Ascending aorta (tissue), 2 donors: ENCODE data around the gene F10. TPM values are rescaled to one million over a fixed set of nuclear protein-coding genes. Genes with fewer than 3 reads are reported as not detected.

Experiments
- DNase-seq, 2 donors: peaks; one replicate each; pipeline ENCODE4 v3.0.0-alpha.2; 2019; ENCODE audit warnings: low spot score in 2 of 2
- H3K27ac ChIP-seq, 2 donors: fragments of 200-600 bp; sonication (generic); one replicate each; pipeline ENCODE4 v1.5.1; 2016 to 2017; ENCODE audit warnings: mild to moderate bottlenecking in 1 of 2
- H3K27me3 ChIP-seq: fragments of 200-600 bp; sonication (generic); one replicate; pipeline ENCODE4 v1.5.1; 2017
- H3K36me3 ChIP-seq, 2 donors: fragments of 200-600 bp; sonication (generic); one replicate each; pipeline ENCODE4 v1.5.1; 2016
- H3K4me1 ChIP-seq, 2 donors: fragments of 200-600 bp; sonication (generic); one replicate each; pipeline ENCODE4 v1.5.1; 2016 to 2017; ENCODE audit warnings: mild to moderate bottlenecking in 1 of 2
- H3K4me3 ChIP-seq, 2 donors: fragments of 200-600 bp; sonication (generic); one replicate each; pipeline ENCODE4 v1.5.1; 2016 to 2017; ENCODE audit warnings: mild to moderate bottlenecking in 1 of 2
- H3K9me3 ChIP-seq, 2 donors: fragments of 200-600 bp; sonication (generic); one replicate each; pipeline ENCODE4 v1.5.1; 2016
- CTCF ChIP-seq, 3 experiments: fragments of 200-600 bp in 2 of 3; fragments of 450-650 bp in 1 of 3; sonication (generic) in 2 of 3; IDR thresholded peaks; one replicate each; pipeline ENCODE4 v1.5.1; 2016 to 2019; ENCODE audit warnings: antibody characterized with exemption in 3 of 3, mild to moderate bottlenecking in 1 of 3, moderate library complexity in 1 of 3
- intact Hi-C: fragments of 100-400 bp; cut with DNase I; formaldehyde crosslinking; loops from one replicate; pipeline ENCODE4 v1.15.1; 2023
- total RNA-seq: library from RNA; depleted of rRNA; stranded (reverse); fragments of >200 nt; gene quantifications from one replicate; pipeline ENCODE4 v1.1.0, GENCODE V29; 2016

Gene F10
- total RNA-seq, 1 donor from 2014 or later: 15.8 TPM

GRCh38 chr13:113123226-113124201, 915 bp downstream of the F10 start:
- H3K27me3 ChIP-seq: no peaks in the 10 kb centered on the region
- peak overlapping the region in 1 of 2 donors; percentile 53 for H3K4me3 ChIP-seq
- peak in 1 of 3 experiments; percentile 8 for TF ChIP-seq CTCF (IDR thresholded peaks at IDR 0.05)
- intact Hi-C loops: no loop called here
- H3K4me1 ChIP-seq: no peaks in the 10 kb centered on the region
- peak overlapping the region in 1 of 2 donors; percentile 36 for H3K27ac ChIP-seq
- H3K36me3 ChIP-seq: no peaks in the 10 kb centered on the region
- H3K9me3 ChIP-seq: no peaks in the 10 kb centered on the region
- peak in 1 of 2 donors; percentile 59 for DNase-seq

GRCh38 chr13:113124211-113124970, 1.8 kb downstream of the F10 start:
- peak in 1 of 2 donors; percentile 57 for DNase-seq
- no peaks in the 10 kb centered on the region for H3K27me3 ChIP-seq
- H3K36me3 ChIP-seq: no peaks in the 10 kb centered on the region
- H3K27ac ChIP-seq: no peak overlapping the region
- no peaks in the 10 kb centered on the region for H3K4me1 ChIP-seq
- no peaks in the 10 kb centered on the region for H3K9me3 ChIP-seq
- H3K4me3 ChIP-seq: no peak overlapping the region
- TF ChIP-seq CTCF (IDR thresholded peaks at IDR 0.05): no peak
- intact Hi-C loops: no loop called here

GRCh38 chr13:113125506-113126264, 3.1 kb downstream of the F10 start:
- TF ChIP-seq CTCF (IDR thresholded peaks at IDR 0.05): no peak
- no peaks in the 10 kb centered on the region for H3K36me3 ChIP-seq
- H3K4me3 ChIP-seq: no peak overlapping the region
- peak in 1 of 2 donors; percentile 39 for DNase-seq
- H3K27me3 ChIP-seq: no peaks in the 10 kb centered on the region
- no peak overlapping the region for H3K27ac ChIP-seq
- H3K4me1 ChIP-seq: no peaks in the 10 kb centered on the region
- no peaks in the 10 kb centered on the region for H3K9me3 ChIP-seq
- intact Hi-C loops: no loop called here

- intact Hi-C loops: no loop called here
- no peak overlapping the region for H3K27ac ChIP-seq
- no peaks in the 10 kb centered on the region for H3K27me3 ChIP-seq
- no peaks in the 10 kb centered on the region for H3K36me3 ChIP-seq
- peak in 1 of 2 donors; percentile 39 for DNase-seq
- H3K4me1 ChIP-seq: no peaks in the 10 kb centered on the region
- TF ChIP-seq CTCF (IDR thresholded peaks at IDR 0.05): no peak
- H3K9me3 ChIP-seq: no peaks in the 10 kb centered on the region
- no peak overlapping the region for H3K4me3 ChIP-seq
Measured at GRCh38 chr13:113126265-113127150, 3.9 kb downstream of the F10 start.
